ENCODE measurements around the gene ENG.

DNA sequence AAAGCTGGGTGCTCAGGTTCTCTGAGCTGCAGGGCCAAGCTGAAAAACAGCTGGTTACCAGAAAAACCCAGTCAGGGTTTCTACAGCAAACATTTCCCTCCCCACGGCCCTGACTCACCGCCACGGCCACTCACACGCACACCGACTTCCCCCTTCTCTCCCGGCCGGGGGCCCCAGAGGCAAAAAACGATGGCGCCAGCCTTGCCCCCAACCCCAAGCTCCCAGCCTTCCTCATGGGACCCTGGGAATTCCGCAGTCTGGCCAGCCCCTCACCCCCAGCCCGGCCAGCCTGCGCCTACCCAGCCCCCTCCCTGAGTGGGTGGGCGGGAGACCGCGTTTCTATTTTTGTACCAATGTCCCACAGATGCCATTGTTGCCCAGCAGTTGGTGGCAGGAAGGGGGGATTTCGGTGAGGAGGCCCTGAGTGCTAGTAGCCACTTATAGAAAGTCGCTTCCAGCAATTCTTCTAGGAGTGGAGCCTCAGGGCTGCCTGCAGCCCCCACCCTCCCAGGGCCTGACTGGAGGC lies 18.4 kb downstream of the ENG start:
- TF ChIP-seq, protein P1, sequence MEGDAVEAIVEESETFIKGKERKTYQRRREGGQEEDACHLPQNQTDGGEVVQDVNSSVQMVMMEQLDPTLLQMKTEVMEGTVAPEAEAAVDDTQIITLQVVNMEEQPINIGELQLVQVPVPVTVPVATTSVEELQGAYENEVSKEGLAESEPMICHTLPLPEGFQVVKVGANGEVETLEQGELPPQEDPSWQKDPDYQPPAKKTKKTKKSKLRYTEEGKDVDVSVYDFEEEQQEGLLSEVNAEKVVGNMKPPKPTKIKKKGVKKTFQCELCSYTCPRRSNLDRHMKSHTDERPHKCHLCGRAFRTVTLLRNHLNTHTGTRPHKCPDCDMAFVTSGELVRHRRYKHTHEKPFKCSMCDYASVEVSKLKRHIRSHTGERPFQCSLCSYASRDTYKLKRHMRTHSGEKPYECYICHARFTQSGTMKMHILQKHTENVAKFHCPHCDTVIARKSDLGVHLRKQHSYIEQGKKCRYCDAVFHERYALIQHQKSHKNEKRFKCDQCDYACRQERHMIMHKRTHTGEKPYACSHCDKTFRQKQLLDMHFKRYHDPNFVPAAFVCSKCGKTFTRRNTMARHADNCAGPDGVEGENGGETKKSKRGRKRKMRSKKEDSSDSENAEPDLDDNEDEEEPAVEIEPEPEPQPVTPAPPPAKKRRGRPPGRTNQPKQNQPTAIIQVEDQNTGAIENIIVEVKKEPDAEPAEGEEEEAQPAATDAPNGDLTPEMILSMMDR (IDR thresholded peaks at IDR 0.05; ENCODE audit: borderline replicate concordance, extremely low read depth, low read length, poor library complexity, severe bottlenecking), result no peak
- no peak for TF ChIP-seq EZH2 (IDR thresholded peaks at IDR 0.05; ENCODE audit: borderline replicate concordance, low read depth, low read length, severe bottlenecking)

All from DND-41 (cell line).